Calu3 (cell line): ENCODE data around the gene SH2D4B. TPM values are rescaled to one million over a fixed set of nuclear protein-coding genes. Genes with fewer than 3 reads are reported as not detected.

Experiments used
- BruUV-seq: library from RNA; stranded (reverse); fragments of 400-500 nt; replicated peaks from 2 replicates; lab custom pipeline; 2021; lab: Mats Ljungman, UMichigan
- CTCF ChIA-PET: fragments of 300-600 bp; sonication (Branson Sonifier 250); formaldehyde crosslinking; loops from one replicate; lab custom pipeline; 2022; ENCODE audit warnings: antibody characterized with exemption; lab: Charles Lee
- DNase-seq: peaks from one replicate; pipeline ENCODE4 v3.0.0; 2022
- H3K27ac Mint-ChIP-seq: one replicate; pipeline ENCODE4 v1.8.0; 2022; ENCODE audit warnings: mixed read lengths; ENCODE audit not compliant: unreplicated experiment
- H3K27me3 Mint-ChIP-seq: one replicate; pipeline ENCODE4 v1.8.0; 2022; ENCODE audit warnings: mixed read lengths; ENCODE audit not compliant: unreplicated experiment
- H3K36me3 Mint-ChIP-seq: one replicate; pipeline ENCODE4 v1.8.0; 2022; ENCODE audit warnings: mild to moderate bottlenecking, moderate library complexity, mixed read lengths; ENCODE audit not compliant: insufficient read depth, unreplicated experiment
- H3K4me1 Mint-ChIP-seq: one replicate; pipeline ENCODE4 v1.8.0; 2022; ENCODE audit warnings: mild to moderate bottlenecking, low read depth, mixed read lengths; ENCODE audit not compliant: unreplicated experiment
- H3K4me3 Mint-ChIP-seq: one replicate; pipeline ENCODE4 v1.8.0; 2022; ENCODE audit warnings: mild to moderate bottlenecking, low read depth, moderate library complexity, mixed read lengths; ENCODE audit not compliant: unreplicated experiment
- H3K9me3 Mint-ChIP-seq: one replicate; pipeline ENCODE4 v1.8.0; 2022; ENCODE audit warnings: low read depth, mixed read lengths; ENCODE audit not compliant: unreplicated experiment
- intact Hi-C: fragments of 100-400 bp; cut with micrococcal nuclease; formaldehyde crosslinking; loops from one replicate; pipeline ENCODE4 v1.10.0; 2022; ENCODE audit not compliant: unreplicated experiment
- total RNA-seq: library from RNA; stranded (reverse); gene quantifications from 2 replicates; pipeline ENCODE4 v1.2.3, GENCODE V29; 2022
- TF ChIP-seq, protein P1 (sequence below): fragments of 200-600 bp; IDR thresholded peaks from one replicate; pipeline ENCODE4 v1.8.0; 2022; ENCODE audit warnings: antibody characterized with exemption; ENCODE audit not compliant: unreplicated experiment

Gene SH2D4B
- total RNA-seq, 1 experiment from 2014 or later, result not detected

DNA sequence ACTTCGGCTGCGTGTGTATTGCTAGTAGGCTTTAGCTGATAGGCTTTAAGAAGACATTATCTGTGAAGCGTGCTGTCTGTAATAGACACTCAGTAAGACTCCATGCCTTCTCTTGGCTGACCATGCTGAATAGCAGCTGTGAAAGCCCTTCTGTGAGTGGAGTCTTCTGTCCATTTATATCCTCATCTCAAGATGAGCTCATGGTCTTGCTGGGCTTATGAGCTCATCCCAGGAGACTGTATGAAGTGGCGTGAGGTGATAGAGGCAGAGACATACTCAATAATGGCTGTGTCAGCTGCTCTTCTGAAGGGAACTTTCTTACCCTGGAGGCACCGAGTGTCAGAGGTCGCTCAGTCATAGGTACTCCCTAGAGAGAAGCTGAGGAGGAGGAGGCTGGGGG lies 111.5 kb downstream of the SH2D4B start:
- CTCF ChIA-PET, result no interaction called here
- Mint-ChIP-seq H3K4me3 (no peak overlapping the region), H3K4me1 (no peaks in the 10 kb centered on the region), H3K27ac (no peak overlapping the region), H3K27me3 (peaks cover 65% of the 10 kb centered on the region), H3K36me3 (no peaks in the 10 kb centered on the region), H3K9me3 (peaks cover 5% of the 10 kb centered on the region)
- no peak for DNase-seq
- TF ChIP-seq, protein P1, sequence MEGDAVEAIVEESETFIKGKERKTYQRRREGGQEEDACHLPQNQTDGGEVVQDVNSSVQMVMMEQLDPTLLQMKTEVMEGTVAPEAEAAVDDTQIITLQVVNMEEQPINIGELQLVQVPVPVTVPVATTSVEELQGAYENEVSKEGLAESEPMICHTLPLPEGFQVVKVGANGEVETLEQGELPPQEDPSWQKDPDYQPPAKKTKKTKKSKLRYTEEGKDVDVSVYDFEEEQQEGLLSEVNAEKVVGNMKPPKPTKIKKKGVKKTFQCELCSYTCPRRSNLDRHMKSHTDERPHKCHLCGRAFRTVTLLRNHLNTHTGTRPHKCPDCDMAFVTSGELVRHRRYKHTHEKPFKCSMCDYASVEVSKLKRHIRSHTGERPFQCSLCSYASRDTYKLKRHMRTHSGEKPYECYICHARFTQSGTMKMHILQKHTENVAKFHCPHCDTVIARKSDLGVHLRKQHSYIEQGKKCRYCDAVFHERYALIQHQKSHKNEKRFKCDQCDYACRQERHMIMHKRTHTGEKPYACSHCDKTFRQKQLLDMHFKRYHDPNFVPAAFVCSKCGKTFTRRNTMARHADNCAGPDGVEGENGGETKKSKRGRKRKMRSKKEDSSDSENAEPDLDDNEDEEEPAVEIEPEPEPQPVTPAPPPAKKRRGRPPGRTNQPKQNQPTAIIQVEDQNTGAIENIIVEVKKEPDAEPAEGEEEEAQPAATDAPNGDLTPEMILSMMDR, result no peak
- no TSS peak for BruUV-seq
- intact Hi-C loops, result no loop called here

DNA sequence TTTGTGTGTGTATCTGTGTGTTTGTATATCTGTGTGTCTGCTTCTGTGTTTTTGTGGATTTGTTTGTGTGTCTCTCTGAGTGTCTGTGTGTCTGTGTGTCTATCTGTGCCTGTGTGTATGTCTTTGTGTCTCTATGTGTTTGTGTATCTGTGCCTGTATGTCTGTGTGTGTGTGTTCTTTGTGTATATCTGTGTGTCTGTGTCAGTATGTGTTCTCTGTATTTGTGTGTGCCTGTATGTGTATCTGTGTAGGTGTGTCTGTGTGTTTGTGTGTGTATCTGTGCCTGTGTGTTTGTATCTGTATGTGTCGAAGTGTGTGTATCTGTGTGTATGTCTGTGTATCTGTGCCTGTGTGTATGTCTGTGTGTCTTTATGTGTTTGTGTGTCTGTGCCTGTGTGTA lies 118.2 kb downstream of the SH2D4B start:
- Mint-ChIP-seq H3K36me3 (no peaks in the 10 kb centered on the region), H3K4me1 (no peaks in the 10 kb centered on the region), H3K27ac (no peak overlapping the region), H3K4me3 (no peak overlapping the region), H3K9me3 (peaks cover 5% of the 10 kb centered on the region), H3K27me3 (peaks cover 26% of the 10 kb centered on the region)
- CTCF ChIA-PET, result no interaction called here
- TF ChIP-seq, protein P1, result no peak
- intact Hi-C loops, result no loop called here
- DNase-seq, result no peak
- no TSS peak for BruUV-seq

DNA sequence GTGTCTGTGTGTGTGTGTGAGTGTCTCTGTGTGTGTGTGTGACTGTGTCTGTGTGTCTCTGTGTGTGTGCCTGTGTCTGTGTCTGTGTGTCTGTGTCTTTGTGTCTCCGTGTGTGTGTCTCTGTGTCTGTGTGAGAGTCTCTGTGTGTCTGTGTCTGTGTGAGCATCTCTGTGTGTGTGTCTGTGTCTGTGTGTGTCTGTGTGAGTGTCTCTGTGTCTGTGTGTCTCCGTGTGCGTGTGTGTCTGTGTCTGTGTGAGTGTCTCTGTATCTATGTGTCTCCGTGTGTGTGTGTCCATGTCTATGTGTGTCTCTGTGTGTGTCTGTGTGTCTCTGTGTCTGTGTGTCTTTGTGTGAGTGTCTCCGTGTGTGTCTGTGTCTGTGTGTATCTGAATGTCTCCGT lies 120.4 kb downstream of the SH2D4B start:
- no TSS peak for BruUV-seq
- TF ChIP-seq, protein P1, result no peak
- intact Hi-C loops, result no loop called here
- no peak for DNase-seq
- peaks cover 44% of the 10 kb centered on the region for H3K27me3 Mint-ChIP-seq
- H3K27ac Mint-ChIP-seq, result no peak overlapping the region
- H3K4me3 Mint-ChIP-seq, result no peak overlapping the region
- H3K9me3 Mint-ChIP-seq, result peaks cover 5% of the 10 kb centered on the region
- CTCF ChIA-PET, result no interaction called here
- H3K4me1 Mint-ChIP-seq, result no peaks in the 10 kb centered on the region
- H3K36me3 Mint-ChIP-seq, result no peaks in the 10 kb centered on the region

DNA sequence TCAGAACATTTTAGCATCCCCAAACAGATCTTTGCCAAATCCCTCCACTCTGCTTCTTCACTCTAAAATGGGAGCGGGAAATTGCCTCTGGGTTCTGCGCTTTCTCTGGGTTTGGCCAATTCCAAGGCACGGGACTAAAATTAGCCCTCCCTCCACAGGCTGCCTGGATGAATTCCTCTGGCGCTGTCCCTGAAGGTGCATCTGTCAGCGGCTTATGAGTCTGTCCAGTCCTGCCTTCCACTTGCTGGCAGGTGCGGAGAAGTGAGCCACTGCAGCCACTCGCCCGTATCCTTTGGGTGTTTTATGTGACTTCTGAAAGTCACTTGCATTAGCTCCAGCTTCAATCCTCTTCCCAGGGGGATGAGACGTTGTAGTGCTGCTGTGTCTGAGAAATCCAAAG lies 121.6 kb downstream of the SH2D4B start:
- TF ChIP-seq, protein P1, result no peak

More for the DNA sequence above, 121.6 kb downstream of the SH2D4B start:
- H3K27me3 Mint-ChIP-seq, result peaks cover 35% of the 10 kb centered on the region
- intact Hi-C loops, result no loop called here
- CTCF ChIA-PET, result interaction anchor here (0.6 kb wide), 1 partner anchor 195 kb away, joined by 4 read pairs; no protein-coding TSS in a partner anchor
- no peaks in the 10 kb centered on the region for H3K36me3 Mint-ChIP-seq
- H3K27ac Mint-ChIP-seq, result no peak overlapping the region
- H3K9me3 Mint-ChIP-seq, result no peaks in the 10 kb centered on the region
- no TSS peak for BruUV-seq
- H3K4me1 Mint-ChIP-seq, result no peaks in the 10 kb centered on the region
- no peak for DNase-seq
- H3K4me3 Mint-ChIP-seq, result no peak overlapping the region
